SH-SY5Y (cell line): Measurements from ENCODE around the gene TOLLIP.

Source experiments
- GATA2 ChIP-seq: IDR thresholded peaks from 2 replicates; pipeline ENCODE4 v1.6.1; 2011; ENCODE audit warnings: mild to moderate bottlenecking, low read depth, low read length
- GATA3 ChIP-seq: IDR thresholded peaks from 2 replicates; pipeline ENCODE4 v1.6.1; 2011; ENCODE audit warnings: low read depth, mild to moderate bottlenecking, low read length, moderate library complexity

GRCh38 chr11:1241706-1242105 lies 67.7 kb downstream of the TOLLIP start:
- no peak for TF ChIP-seq GATA2
- no peak for TF ChIP-seq GATA3
